Erythroblast (primary cell): ENCODE results near the gene OPRL1.

Experiments used
- GATA1 ChIP-seq: IDR thresholded peaks from 2 replicates; pipeline ENCODE4 v1.6.1; 2011; ENCODE audit warnings: low read depth, mild to moderate bottlenecking, control low read depth, low read length, moderate library complexity
- POLR2A ChIP-seq: IDR thresholded peaks from 2 replicates; pipeline ENCODE4 v1.6.1; 2011; ENCODE audit warnings: mild to moderate bottlenecking, low read length

DNA sequence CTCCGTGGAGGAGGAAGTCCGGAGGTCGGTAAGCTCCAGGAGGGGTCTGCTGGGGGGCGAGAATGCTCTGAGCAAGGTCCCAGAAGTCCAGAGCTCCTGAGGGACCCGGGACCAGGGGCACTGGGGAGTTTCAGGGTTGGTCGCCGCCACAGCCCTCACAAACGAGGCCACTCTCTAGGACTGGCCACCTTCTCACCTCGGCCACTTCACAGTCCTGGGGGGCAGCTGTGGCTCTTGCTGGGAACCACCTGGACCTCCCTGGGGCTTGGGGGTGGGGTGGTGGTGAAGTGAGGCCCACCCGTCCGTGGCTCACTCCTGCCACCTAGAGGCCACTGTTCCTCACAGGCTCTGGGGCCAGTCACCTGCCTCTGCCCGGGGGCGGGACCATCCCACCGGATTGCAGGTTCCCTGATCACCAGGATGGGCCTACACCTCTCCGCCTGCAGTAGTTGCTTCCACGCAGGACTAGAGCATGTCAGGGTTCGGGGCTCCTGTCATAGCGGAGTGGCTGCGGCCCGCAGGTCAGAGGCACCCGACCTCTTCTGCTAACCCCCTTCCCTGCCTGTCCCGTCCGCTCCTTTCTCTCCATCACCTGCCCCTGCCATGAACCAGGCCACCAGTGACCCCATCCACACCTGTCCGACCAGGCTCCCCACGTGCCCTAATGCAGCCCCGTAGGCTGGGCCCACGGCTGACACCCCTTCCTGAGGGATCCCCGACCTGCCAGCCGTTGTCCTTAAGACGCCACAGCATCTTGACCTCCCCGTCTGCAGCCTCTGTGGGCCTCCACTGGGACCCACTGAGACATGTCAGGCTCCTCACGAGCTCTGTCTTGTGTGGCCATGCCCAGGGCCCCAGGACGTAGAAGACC is 22.0 kb upstream of the OPRL1 start:
- TF ChIP-seq POLR2A (no peak), GATA1 (no peak)
